HG02763 (cell line): ENCODE data around the gene FAM174B.

Experiments
- ATAC-seq: cut with Tn5 transposase; IDR thresholded peaks from one replicate; pipeline ENCODE4 v1.9.1; 2021; ENCODE audit warnings: mild to moderate bottlenecking, moderate library complexity; ENCODE audit not compliant: unreplicated experiment

FAM174B gene

DNA sequence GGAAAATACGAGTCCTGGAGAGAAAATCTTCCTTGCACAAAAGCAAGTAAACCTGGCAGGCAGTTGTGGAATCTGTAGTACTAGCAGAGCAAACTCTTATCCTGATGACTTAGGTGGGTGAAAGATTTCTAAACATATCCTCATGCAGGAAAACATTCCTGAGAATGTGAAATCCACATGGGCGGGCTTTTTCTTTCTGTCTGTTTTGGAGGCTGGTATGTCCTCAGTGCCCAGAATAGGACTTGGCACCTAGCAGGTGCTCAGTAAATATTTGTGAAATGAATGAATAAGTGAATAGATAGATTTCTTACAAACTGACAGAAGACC lies 53.3 kb downstream of the FAM174B start:
- ATAC-seq: no peak

- no peak for ATAC-seq
Observed at GRCh38 chr15:92601592-92602266, 53.8 kb downstream of the FAM174B start.

GRCh38 chr15:92600856-92601255 lies 54.7 kb downstream of the FAM174B start:
- ATAC-seq: no peak

DNA sequence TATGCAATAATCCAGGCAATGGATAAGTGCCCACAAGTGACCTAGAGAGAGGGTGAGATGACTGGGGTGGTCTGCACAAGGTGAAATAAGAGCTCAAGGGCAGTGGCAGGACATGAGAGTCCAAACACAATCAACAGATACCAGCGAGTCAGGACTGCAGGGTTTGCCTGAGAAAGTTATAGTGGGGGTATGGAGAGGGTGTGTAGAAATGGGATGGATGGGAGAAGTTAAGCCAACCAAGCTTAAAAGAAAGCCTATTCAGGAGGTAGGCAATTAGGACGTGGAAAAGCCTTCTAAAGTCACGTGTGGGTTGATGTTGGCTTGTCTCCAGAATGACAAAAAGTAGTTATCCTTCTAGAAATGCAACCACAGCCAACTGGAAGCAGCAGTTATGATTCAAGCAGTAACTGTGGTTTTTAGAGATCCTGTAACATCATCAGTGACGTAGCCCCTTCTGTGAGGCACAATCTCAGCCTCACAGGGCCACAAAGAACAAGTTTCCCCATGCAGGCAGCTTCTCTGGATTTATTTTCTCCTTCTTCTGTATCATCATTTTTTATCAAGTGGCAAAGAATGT lies 56.1 kb downstream of the FAM174B start:
- ATAC-seq: no peak

DNA sequence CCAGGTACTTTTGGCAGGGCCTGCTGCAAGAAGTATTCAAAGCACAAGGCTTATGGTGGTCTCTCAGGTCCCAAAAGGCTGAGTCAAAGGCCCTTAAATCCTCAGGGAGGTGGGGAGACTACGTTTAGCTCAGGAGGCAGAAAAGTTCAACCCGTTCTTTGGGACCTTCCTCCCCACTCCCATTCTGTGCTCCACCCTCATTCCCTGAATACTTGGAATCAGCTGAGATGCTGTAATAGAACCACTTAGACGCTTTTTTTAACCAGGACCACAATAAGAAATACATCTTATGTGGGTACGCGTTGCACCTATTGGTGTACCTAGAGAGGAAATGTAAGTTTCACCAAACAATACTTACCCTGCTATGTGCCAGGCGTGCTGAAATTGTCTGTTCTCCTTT lies 58.0 kb downstream of the FAM174B start:
- ATAC-seq: no peak

DNA sequence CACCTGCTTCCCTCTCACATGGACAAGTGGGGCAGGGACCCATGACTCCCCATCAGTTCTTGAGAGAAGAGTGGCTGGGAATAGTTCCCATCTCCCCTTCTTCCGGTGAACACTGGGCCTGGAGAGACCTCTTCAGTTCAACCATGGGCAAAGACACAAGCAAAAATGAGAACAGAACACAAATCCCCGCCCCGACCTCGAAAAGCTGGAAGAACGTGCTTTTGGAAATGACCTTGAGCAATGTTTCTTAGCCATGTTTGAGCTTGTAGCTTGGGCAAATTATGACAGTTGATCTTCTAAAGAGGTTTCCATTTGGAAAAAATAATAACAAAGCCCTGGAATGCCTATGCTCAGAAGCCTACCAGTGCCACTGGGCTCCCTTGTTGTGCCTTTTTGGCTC lies 59.0 kb downstream of the FAM174B start:
- no peak for ATAC-seq

- no peak for ATAC-seq
Observed at GRCh38 chr15:92595506-92596381, 59.8 kb downstream of the FAM174B start.

DNA sequence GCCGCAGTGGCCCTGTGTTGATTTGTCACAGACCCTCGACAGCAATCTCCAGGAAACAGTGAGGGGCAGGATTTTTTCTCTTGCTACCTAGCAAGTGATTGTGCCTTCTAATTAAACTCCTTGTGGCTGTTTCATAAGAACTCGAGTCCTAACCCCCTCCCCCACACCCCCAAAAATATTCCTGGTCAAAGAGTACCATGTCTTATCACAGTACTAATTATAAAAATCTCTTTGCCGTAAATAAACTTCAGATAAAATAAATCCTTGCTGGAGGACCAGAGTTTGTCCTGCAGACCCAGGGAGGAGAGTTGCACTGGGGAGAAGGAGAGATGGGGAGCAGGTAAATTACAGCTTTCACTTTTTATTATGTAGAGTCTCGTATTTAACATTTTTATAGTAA lies 64.3 kb downstream of the FAM174B start:
- no peak for ATAC-seq

- ATAC-seq: no peak
Observed at GRCh38 chr15:92586966-92587365, 68.6 kb downstream of the FAM174B start.

- no peak for ATAC-seq
Observed at GRCh38 chr15:92586383-92586942, 69.1 kb downstream of the FAM174B start.

DNA sequence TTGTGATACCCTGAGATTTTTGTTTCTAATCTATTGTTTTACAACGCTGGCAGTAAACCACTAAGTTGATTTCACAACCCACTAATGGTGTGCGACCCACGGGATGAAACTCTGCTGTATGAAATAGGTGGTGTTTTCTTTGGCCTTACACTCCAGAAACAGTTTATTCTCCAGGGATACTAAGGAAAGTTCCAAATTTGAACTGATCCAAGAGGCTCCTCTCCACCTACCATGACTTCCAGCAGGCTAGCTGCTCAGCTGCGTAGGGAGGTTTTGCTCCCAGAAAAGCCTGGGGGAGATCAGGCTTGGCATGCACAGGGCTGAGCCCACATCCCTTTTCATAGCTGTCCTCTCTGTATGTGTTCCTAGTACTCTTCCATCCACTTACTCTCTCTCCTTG lies 71.5 kb downstream of the FAM174B start:
- ATAC-seq: no peak

DNA sequence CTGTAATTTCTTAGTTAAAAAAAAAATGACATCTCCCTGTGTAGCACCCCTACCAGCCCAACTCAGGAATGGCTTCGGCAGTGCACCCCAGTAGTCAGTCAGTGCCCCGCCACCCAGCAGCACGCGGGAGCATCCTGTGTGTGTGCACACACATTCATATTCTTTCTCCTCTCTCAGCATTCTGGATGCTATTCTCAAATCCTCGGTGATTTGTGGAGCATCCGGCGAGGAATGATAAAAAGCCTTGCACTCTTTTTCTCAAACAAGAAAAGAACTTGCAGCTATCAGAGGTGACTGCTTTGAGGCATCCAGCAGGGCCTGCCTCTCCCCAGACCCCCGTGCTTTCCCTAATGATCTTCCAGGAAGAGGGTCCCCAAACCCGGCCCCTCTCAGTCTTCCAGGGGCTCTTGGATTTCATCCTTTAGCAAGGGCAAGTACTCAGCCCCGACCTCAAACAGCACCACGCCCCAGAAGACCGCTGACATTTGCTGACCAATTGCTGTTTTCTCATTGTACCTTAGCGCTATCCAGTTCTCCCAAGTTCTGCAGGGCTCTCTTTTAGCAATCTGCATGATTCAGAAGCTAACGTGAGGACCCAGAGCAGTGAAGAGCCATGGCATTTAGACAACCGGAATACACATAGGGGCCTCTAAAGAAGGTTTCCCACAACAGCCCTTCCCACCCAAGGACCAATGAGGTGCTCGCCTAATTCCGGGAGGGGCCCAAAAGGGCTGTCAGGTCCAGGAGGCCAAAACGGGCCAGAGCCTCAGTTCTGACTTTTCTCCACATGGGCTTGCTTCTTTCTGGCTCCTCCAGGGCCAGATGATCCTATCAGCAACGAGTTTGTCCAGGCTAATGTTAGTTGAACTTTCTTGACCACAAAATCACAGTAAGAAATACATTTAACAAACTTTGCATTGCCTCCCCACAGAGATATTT lies 72.2 kb downstream of the FAM174B start:
- no peak for ATAC-seq

GRCh38 chr15:92582206-92582605 lies 73.4 kb downstream of the FAM174B start:
- ATAC-seq: no peak

DNA sequence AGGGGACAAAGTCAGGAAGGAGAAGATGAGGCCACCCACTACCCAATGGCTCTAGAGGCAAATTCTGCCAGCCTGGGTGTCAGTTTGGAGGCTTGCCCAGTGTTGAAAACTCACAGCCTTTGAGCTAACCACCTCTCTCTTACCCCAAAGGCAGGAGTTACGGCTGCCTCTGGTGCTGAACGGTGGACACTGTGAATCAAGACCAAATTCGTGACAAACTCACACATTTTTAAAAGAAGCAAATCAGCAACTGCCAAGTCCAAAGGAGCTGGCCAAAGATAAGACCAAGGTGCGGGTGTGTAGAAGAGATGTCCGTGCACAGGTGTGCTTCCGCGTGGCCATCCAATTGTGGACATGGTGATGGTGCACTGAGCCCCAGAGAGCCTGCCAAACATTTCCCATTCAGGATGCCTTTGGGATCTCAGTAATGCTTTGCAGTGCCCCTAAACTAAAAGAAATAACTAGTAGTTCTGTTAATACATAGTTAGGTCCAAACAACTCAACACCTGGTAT lies 74.6 kb downstream of the FAM174B start:
- ATAC-seq: no peak

- ATAC-seq: no peak
Observed at GRCh38 chr15:92580521-92580920, 75.1 kb downstream of the FAM174B start.

DNA sequence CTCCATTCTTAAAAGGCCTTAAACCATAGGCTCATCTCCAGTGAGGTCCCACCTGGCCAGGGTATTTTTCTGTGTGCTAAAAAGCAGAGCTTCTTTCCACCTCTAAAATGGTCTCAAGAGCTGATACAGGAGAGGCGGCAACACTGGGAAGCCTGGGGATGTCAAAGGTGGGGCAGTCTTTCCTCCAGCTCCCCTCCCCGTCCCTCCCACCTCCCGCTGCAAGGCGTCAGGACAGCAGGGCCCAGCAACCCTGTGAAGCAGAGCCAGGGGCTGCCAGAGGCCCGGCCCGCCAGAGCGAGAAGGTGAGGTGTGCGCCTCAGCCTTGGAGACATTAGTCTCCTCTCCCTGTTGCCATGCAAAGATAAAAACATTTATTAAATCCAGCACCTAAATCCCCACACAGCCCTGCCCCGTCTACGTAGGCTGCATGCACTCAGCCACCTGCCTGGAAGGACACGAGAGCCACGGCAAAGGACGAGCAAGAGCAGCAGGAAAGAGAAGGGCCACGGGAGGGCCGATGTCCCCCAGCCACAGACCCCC lies 75.6 kb downstream of the FAM174B start:
- no peak for ATAC-seq

DNA sequence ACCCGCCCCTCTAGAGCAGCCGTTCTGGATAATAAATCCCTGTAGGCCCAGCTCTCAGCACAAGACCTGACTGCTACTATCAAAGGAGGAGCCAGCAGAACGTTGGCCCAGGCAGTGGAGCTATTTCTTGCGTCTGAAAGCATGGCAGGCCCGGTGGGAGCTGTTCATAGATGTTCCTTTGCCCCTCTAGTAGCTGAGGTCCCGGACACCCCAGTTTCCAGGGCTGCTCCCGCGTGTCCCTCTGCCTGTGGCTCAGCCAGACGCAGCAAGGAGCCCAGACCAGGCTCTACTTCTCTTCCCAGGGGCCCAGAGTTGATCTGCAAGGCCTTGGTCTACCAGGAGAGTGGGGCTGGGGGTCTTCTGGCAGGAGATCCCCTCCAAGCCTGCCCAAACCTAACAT lies 76.1 kb downstream of the FAM174B start:
- ATAC-seq: no peak

DNA sequence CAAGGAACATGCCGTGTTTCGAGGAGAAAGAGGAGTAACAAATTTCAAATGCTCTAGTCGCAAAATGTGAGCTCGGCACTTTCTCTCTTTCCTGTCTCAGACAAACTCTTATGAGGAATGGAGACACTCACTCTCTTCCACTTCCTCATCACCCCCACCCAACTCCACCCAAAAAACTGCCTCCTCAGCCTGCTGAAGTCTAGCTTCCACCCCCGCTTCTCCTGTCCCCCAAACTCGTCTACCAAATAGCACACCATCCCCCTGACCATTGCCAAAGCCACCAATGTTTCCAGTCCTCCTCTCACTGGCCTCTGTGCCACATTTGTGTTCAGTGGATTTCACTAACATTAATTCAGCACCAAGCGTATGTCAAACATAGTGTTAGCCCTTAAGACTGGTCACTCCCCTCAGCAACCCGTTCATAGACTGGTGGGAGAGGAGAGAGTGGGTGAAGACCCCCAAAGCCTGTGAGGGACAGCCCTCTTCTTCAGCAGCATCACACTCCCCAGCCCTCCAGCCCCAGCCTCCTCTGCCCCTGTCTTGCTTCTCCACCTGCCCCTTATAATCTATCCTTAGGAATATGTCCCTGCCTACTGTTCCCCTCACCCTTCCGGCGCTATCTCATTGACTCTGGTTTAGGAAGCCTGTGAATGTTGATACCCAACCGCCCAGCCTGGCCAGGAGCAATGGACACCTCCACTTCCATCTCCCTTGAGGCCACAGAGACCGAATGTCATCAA lies 77.3 kb downstream of the FAM174B start:
- no peak for ATAC-seq

DNA sequence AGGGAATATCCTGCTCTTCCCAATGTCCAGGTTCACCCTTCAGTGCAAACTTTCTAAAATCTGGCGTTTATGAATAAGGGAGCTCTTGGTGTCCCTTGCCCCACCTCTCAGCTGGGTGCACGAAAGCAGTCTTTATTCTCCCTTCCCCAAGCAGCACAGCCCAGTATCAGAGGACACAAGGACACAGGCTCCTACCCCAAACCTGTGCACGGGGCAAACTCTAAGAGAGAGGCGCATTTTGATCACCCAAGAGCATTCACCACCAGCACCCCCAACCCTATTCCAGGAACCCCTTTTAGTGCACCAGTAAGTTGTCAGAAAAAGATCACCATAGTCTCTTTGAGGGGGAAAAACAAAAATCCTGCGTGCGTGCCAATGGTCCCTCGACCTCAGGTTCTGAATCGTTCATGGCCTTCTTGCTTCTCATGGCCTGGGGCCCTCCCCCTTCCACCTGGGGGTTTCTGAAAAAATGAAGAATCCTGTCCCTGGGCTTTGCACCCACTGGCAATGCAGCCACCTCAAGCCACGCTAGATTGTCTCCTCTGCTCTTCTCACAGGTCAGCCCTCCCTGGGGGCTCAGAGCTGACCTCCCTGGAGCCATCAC lies 78.9 kb downstream of the FAM174B start:
- ATAC-seq: no peak
